Astrocyte (in vitro differentiated cells and primary cell): ENCODE data around the gene DNM1.

Source experiments
- CTCF ChIP-seq: IDR thresholded peaks from 2 replicates; pipeline ENCODE4 v1.5.1; 2011; ENCODE audit warnings: low read depth, mild to moderate bottlenecking, inconsistent platforms, low read length, moderate library complexity; ENCODE audit not compliant: insufficient read depth
- EZH2 ChIP-seq: IDR thresholded peaks from 2 replicates; pipeline ENCODE4 v1.6.1; 2012; ENCODE audit warnings: mild to moderate bottlenecking, low read length, inconsistent platforms; ENCODE audit not compliant: insufficient read depth

GRCh38 chr9:128258326-128258725 lies 55.1 kb downstream of the DNM1 start:
- TF ChIP-seq CTCF (no peak), EZH2 (no peak)
